OCI-LY7 (cell line): Measurements from ENCODE around the gene EPHB1.

ENCODE experiments used
- EZH2phosphoT487 ChIP-seq: fragments of 200-600 bp; sonication (generic); IDR thresholded peaks from 2 replicates; pipeline ENCODE4 v1.6.1; 2018; ENCODE audit warnings: low read depth, borderline replicate concordance, mild to moderate bottlenecking, mixed run types, antibody characterized with exemption, low read length, moderate library complexity, mixed read lengths
- TF ChIP-seq, protein P1 (sequence below): fragments of 200-600 bp; sonication (generic); conservative IDR thresholded peaks from 2 replicates; pipeline ENCODE4 v1.5.1; 2014; ENCODE audit warnings: mild to moderate bottlenecking, antibody characterized with exemption, low read length, moderate library complexity, mixed read lengths

DNA sequence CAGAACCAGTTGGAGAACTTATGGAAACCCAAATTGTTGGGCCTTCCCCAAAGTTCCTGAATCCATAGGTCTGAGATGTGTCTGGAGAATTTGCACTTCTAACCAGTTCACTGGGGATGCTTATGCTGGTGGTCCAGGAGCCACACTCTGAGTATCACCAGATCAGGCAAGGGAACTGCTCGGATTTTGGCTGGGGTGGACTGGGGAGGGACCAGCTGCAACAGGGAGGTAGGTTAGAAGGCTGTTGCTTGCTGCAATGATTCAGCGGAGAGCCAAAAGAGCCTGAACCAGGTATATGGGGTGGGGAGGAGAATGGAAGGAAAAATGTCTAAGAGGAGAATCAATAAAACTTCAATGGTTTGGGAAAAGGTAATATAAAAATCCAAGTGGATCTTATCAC lies 45.9 kb upstream of the EPHB1 start:
- TF ChIP-seq, protein P1, sequence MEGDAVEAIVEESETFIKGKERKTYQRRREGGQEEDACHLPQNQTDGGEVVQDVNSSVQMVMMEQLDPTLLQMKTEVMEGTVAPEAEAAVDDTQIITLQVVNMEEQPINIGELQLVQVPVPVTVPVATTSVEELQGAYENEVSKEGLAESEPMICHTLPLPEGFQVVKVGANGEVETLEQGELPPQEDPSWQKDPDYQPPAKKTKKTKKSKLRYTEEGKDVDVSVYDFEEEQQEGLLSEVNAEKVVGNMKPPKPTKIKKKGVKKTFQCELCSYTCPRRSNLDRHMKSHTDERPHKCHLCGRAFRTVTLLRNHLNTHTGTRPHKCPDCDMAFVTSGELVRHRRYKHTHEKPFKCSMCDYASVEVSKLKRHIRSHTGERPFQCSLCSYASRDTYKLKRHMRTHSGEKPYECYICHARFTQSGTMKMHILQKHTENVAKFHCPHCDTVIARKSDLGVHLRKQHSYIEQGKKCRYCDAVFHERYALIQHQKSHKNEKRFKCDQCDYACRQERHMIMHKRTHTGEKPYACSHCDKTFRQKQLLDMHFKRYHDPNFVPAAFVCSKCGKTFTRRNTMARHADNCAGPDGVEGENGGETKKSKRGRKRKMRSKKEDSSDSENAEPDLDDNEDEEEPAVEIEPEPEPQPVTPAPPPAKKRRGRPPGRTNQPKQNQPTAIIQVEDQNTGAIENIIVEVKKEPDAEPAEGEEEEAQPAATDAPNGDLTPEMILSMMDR = no peak
- no peak for TF ChIP-seq EZH2phosphoT487
